CD14-positive monocyte (primary cell): Measurements from ENCODE around the gene CADM2. TPM values are rescaled to one million over a fixed set of nuclear protein-coding genes. Genes with fewer than 3 reads are reported as not detected.

Source experiments
- DNase-seq, 3 donors: peaks; one replicate each; pipeline ENCODE4 v3.0.0-alpha.2; 2011 to 2022
- H2AFZ ChIP-seq: 2 replicates; pipeline ENCODE4 v1.6.0; 2012; ENCODE audit warnings: mild to moderate bottlenecking, low read depth, low read length, inconsistent platforms; ENCODE audit not compliant: insufficient read depth, poor library complexity, severe bottlenecking
- H3K27ac ChIP-seq, 2 donors: 1 replicate in 1 of 2; 2 replicates in 1 of 2; pipeline ENCODE4 v1.5.1; 2012 to 2013; ENCODE audit warnings: low read length in 2 of 2, control low read depth in 1 of 2, inconsistent platforms in 1 of 2, low read depth in 1 of 2, mild to moderate bottlenecking in 1 of 2
- H3K27me3 ChIP-seq, 2 donors: one replicate each; pipeline versions ENCODE4 v1.6.0 to v1.6.1; 2011 to 2013; ENCODE audit warnings: low read length in 2 of 2; ENCODE audit not compliant: control insufficient read depth in 2 of 2, insufficient read depth in 2 of 2
- H3K36me3 ChIP-seq, 2 donors: replicated peaks in 1 of 2; 1 replicate in 1 of 2; 2 replicates in 1 of 2; pipeline versions ENCODE4 v1.5.1 to v1.6.1; 2012 to 2013; ENCODE audit warnings: low read length in 2 of 2, control low read depth in 1 of 2, inconsistent platforms in 1 of 2, mild to moderate bottlenecking in 1 of 2; ENCODE audit not compliant: insufficient read depth in 2 of 2, control insufficient read depth in 1 of 2
- H3K4me1 ChIP-seq, 2 donors: 1 replicate in 1 of 2; 2 replicates in 1 of 2; pipeline versions ENCODE4 v1.5.1 to v1.6.1; 2012 to 2013; ENCODE audit warnings: low read length in 2 of 2, control low read depth in 1 of 2, inconsistent platforms in 1 of 2, mild to moderate bottlenecking in 1 of 2, moderate library complexity in 1 of 2; ENCODE audit not compliant: insufficient read depth in 2 of 2, control insufficient read depth in 1 of 2
- H3K4me2 ChIP-seq: replicated peaks from 2 replicates; pipeline ENCODE3; 2012; ENCODE audit warnings: low read length, moderate library complexity, mild to moderate bottlenecking; ENCODE audit not compliant: poor library complexity, severe bottlenecking; ENCODE audit errors: extremely low read depth
- H3K4me3 ChIP-seq, 3 experiments: fragments of 200-600 bp in 1 of 3; sonication (generic) in 1 of 3; replicated peaks in 1 of 3; 1 replicate in 2 of 3; 2 replicates in 1 of 3; pipeline ENCODE4 v1.5.1; 2011 to 2013; ENCODE audit warnings: low read length in 3 of 3, mild to moderate bottlenecking in 3 of 3, control low read depth in 2 of 3, low read depth in 2 of 3, inconsistent platforms in 1 of 3, moderate library complexity in 1 of 3
- H3K79me2 ChIP-seq: 2 replicates; pipeline ENCODE4 v1.6.0; 2012; ENCODE audit warnings: mild to moderate bottlenecking, control low read depth, inconsistent platforms, low read length, moderate library complexity; ENCODE audit not compliant: insufficient read depth
- H3K9ac ChIP-seq: 2 replicates; pipeline ENCODE4 v1.6.0; 2017; ENCODE audit warnings: low read length, mild to moderate bottlenecking; ENCODE audit not compliant: insufficient read depth, poor library complexity, severe bottlenecking
- H3K9me3 ChIP-seq, 2 donors: replicated peaks in 1 of 2; 1 replicate in 1 of 2; 2 replicates in 1 of 2; pipeline versions ENCODE4 v1.5.1 to v1.6.1; 2012 to 2013; ENCODE audit warnings: low read length in 2 of 2, control low read depth in 1 of 2; ENCODE audit not compliant: control insufficient read depth in 1 of 2, insufficient read depth in 1 of 2
- H4K20me1 ChIP-seq: 2 replicates; pipeline ENCODE4 v1.6.0; 2012; ENCODE audit warnings: mild to moderate bottlenecking, low read length, control low read depth, moderate library complexity; ENCODE audit not compliant: insufficient read depth
- H3K27ac Mint-ChIP-seq, 7 donors: one replicate each; pipeline ENCODE4 v1.8.0; 2020; ENCODE audit warnings: mild to moderate bottlenecking in 7 of 7, mixed read lengths in 7 of 7, moderate library complexity in 6 of 7, inconsistent platforms in 2 of 7
- H3K27me3 Mint-ChIP-seq, 3 donors: one replicate each; pipeline ENCODE4 v1.8.0; 2021 to 2022; ENCODE audit warnings: low read depth in 3 of 3, mild to moderate bottlenecking in 3 of 3, mixed read lengths in 3 of 3, moderate library complexity in 3 of 3, inconsistent platforms in 1 of 3
- H3K36me3 Mint-ChIP-seq, 2 donors: one replicate each; pipeline ENCODE4 v1.8.0; 2020; ENCODE audit warnings: mixed read lengths in 2 of 2, inconsistent platforms in 1 of 2, mild to moderate bottlenecking in 1 of 2
- H3K4me1 Mint-ChIP-seq: one replicate; pipeline ENCODE4 v1.8.0; 2020; ENCODE audit warnings: mild to moderate bottlenecking, mixed read lengths
- H3K4me3 Mint-ChIP-seq, 2 donors: one replicate each; pipeline ENCODE4 v1.8.0; 2020; ENCODE audit warnings: mild to moderate bottlenecking in 2 of 2, mixed read lengths in 2 of 2, moderate library complexity in 1 of 2
- H3K9me3 Mint-ChIP-seq, 7 donors: one replicate each; pipeline ENCODE4 v1.8.0; 2020 to 2022; ENCODE audit warnings: mixed read lengths in 7 of 7, mild to moderate bottlenecking in 6 of 7, moderate library complexity in 6 of 7, inconsistent platforms in 2 of 7
- WGBS: methylation state at CpG from one replicate; pipeline ENCODE4 v1.1.5; 2013; ENCODE audit warnings: missing lambda C conversion rate; ENCODE audit not compliant: insufficient coverage; 5-methylcytosine and 5-hydroxymethylcytosine counted together
- intact Hi-C, 2 donors: fragments of 100-400 bp; cut with micrococcal nuclease; formaldehyde crosslinking; loops; one replicate each; pipeline versions ENCODE4 v1.15.0 to v1.15.1; 2023
- polyA plus RNA-seq, 3 donors: library from polyadenylated mRNA; depleted of rRNA in 1 of 3; unstranded in 2 of 3; stranded (reverse) in 1 of 3; fragments of 300-500 nt in 2 of 3; fragments of >200 nt in 1 of 3; fragmentation: Illumina TruSeq in 2 of 3; gene quantifications; 1 replicate in 2 of 3; 2 replicates in 1 of 3; pipeline ENCODE4 v1.2.3, GENCODE V29; 2012 to 2021
- TF ChIP-seq, protein P1 (sequence below): fragments of 200-600 bp; IDR thresholded peaks from one replicate; pipeline ENCODE4 v1.8.0; 2022; ENCODE audit warnings: antibody characterized with exemption, mild to moderate bottlenecking

CADM2 gene
- polyA plus RNA-seq, 3 donors = not detected

DNA sequence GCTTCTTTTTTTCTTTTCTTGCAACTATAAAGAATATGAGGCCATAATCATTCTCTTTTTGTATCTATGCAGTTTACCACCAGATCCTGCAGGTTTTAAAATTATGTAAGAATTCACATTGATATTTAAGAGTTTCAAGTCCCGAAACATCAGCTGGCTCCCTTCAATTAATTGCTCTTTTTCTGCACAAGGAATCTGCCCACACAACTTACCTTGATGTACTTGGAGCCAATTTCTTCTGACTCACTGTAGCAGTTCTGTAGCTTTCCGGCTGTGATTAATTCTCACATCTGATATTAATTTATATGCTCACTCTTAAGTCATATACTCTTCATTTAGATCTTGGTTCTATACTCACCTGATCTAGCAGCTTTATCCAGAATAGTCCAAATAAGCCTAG is 781.8 kb downstream of the CADM2 start:
- Histone ChIP-seq H3K4me1 (no peaks in the 10 kb centered on the region), H3K27ac (no peak overlapping the region), H3K4me3 (no peak overlapping the region), H3K9me3 (no peaks in the 10 kb centered on the region), H4K20me1 (no peaks in the 10 kb centered on the region), H3K36me3 (no peaks in the 10 kb centered on the region), H3K4me2 (no peak overlapping the region), H3K27me3 (no peaks in the 10 kb centered on the region), H3K79me2 (no peaks in the 10 kb centered on the region), H3K9ac (no peak overlapping the region), H2AFZ (no peak overlapping the region)
- no peaks in the 10 kb centered on the region for H3K36me3 Mint-ChIP-seq
- intact Hi-C loops = no loop called here
- H3K27ac Mint-ChIP-seq = no peak overlapping the region
- DNase-seq = no peak
- H3K4me1 Mint-ChIP-seq = no peaks in the 10 kb centered on the region
- 100% methylated on average over 1 of the region's 2 CpGs for WGBS
- H3K4me3 Mint-ChIP-seq = no peak overlapping the region
- TF ChIP-seq, protein P1, sequence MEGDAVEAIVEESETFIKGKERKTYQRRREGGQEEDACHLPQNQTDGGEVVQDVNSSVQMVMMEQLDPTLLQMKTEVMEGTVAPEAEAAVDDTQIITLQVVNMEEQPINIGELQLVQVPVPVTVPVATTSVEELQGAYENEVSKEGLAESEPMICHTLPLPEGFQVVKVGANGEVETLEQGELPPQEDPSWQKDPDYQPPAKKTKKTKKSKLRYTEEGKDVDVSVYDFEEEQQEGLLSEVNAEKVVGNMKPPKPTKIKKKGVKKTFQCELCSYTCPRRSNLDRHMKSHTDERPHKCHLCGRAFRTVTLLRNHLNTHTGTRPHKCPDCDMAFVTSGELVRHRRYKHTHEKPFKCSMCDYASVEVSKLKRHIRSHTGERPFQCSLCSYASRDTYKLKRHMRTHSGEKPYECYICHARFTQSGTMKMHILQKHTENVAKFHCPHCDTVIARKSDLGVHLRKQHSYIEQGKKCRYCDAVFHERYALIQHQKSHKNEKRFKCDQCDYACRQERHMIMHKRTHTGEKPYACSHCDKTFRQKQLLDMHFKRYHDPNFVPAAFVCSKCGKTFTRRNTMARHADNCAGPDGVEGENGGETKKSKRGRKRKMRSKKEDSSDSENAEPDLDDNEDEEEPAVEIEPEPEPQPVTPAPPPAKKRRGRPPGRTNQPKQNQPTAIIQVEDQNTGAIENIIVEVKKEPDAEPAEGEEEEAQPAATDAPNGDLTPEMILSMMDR = no peak
- no peaks in the 10 kb centered on the region for H3K27me3 Mint-ChIP-seq
- peaks cover 0 to 1% (median 0%) of the 10 kb centered on the region in 7 donors for H3K9me3 Mint-ChIP-seq

- H3K4me1 Mint-ChIP-seq = no peaks in the 10 kb centered on the region
- no peak overlapping the region for H3K4me3 Mint-ChIP-seq
- Histone ChIP-seq H3K4me2 (no peak overlapping the region), H3K27ac (no peak overlapping the region), H4K20me1 (no peaks in the 10 kb centered on the region), H2AFZ (no peak overlapping the region), H3K9me3 (peaks cover 3 to 4% of the 10 kb centered on the region in 2 donors), H3K27me3 (no peaks in the 10 kb centered on the region), H3K36me3 (no peaks in the 10 kb centered on the region), H3K9ac (no peak overlapping the region), H3K4me3 (no peak overlapping the region), H3K4me1 (no peaks in the 10 kb centered on the region), H3K79me2 (no peaks in the 10 kb centered on the region)
- peaks cover 0 to 1% (median 0%) of the 10 kb centered on the region in 3 donors for H3K27me3 Mint-ChIP-seq
- no peaks in the 10 kb centered on the region for H3K36me3 Mint-ChIP-seq
- TF ChIP-seq, protein P1 = no peak
- no peak overlapping the region for H3K27ac Mint-ChIP-seq
- H3K9me3 Mint-ChIP-seq = peaks cover 0 to 9% (median 0%) of the 10 kb centered on the region in 7 donors
- DNase-seq = no peak
- intact Hi-C loops = no loop called here
Observed at GRCh38 chr3:85758442-85758841, 799.7 kb downstream of the CADM2 start.
